ENCODE measurements around the gene DNAJC9. TPM values are rescaled to one million over a fixed set of nuclear protein-coding genes. Genes with fewer than 3 reads are reported as not detected.

Gene DNAJC9
- total RNA-seq, 1 experiment from 2014 or later: 63.5 TPM

Other genes with a start within 250 kb of the DNAJC9 start
- gene P4HA1, start 150.4 kb downstream of the DNAJC9 start, total RNA-seq (2021; ENCODE audit: unreplicated experiment): 58.5 TPM
- gene NUDT13, start 136.8 kb downstream of the DNAJC9 start, total RNA-seq (2021; ENCODE audit: unreplicated experiment): 6.1 TPM
- 53.9 TPM for gene ECD, start 79.2 kb downstream of the DNAJC9 start, total RNA-seq (2021; ENCODE audit: unreplicated experiment)
- gene FAM149B1, start 79.1 kb downstream of the DNAJC9 start, total RNA-seq (2021; ENCODE audit: unreplicated experiment): 20.8 TPM
- gene MRPS16, start 5.4 kb upstream of the DNAJC9 start, total RNA-seq (2021; ENCODE audit: unreplicated experiment): 199 TPM
- 0.10 TPM for gene CFAP70, start 111.6 kb upstream of the DNAJC9 start, total RNA-seq (2021; ENCODE audit: unreplicated experiment)
- gene ANXA7, start 166.8 kb upstream of the DNAJC9 start, total RNA-seq (2021; ENCODE audit: unreplicated experiment): 165 TPM
- gene MSS51, start 186.3 kb upstream of the DNAJC9 start, total RNA-seq (2021; ENCODE audit: unreplicated experiment): 2.3 TPM
- gene PPP3CB, start 248.8 kb upstream of the DNAJC9 start, total RNA-seq (2021; ENCODE audit: unreplicated experiment): 34.8 TPM